Thyroid gland (tissue), 4 donors: ENCODE data around the gene TENT4B. TPM values are rescaled to one million over a fixed set of nuclear protein-coding genes. Genes with fewer than 3 reads are reported as not detected.

Experiments
- DNase-seq, 2 donors: peaks; one replicate each; pipeline ENCODE4 v3.0.0-alpha.2; 2019
- H3K27ac ChIP-seq, 3 donors: fragments of 200-600 bp; sonication (generic); 1 replicate in 2 of 3; 2 replicates in 1 of 3; pipeline ENCODE4 v1.5.1; 2016 to 2019; ENCODE audit warnings: mild to moderate bottlenecking in 1 of 3, moderate library complexity in 1 of 3
- H3K27me3 ChIP-seq: fragments of 200-600 bp; sonication (generic); one replicate; pipeline ENCODE4 v1.5.1; 2019
- H3K36me3 ChIP-seq, 2 donors: fragments of 200-600 bp; sonication (generic); one replicate each; pipeline ENCODE4 v1.5.1; 2016 to 2019
- H3K4me1 ChIP-seq, 2 donors: fragments of 200-600 bp; sonication (generic); one replicate each; pipeline ENCODE4 v1.5.1; 2017 to 2019
- H3K4me3 ChIP-seq, 3 donors: fragments of 200-600 bp; sonication (generic); replicated peaks in 1 of 3; 1 replicate in 2 of 3; 2 replicates in 1 of 3; pipeline ENCODE4 v1.5.1; 2016; ENCODE audit warnings: mild to moderate bottlenecking in 1 of 3
- H3K9me3 ChIP-seq: fragments of 200-600 bp; sonication (generic); one replicate; pipeline ENCODE4 v1.5.1; 2017
- CTCF ChIP-seq, 6 experiments: fragments of 200-600 bp in 3 of 6; fragments of 450-650 bp in 3 of 6; sonication (generic) in 3 of 6; IDR thresholded peaks; one replicate each; pipeline ENCODE4 v1.5.1; 2016 to 2019; ENCODE audit warnings: antibody characterized with exemption in 6 of 6, mild to moderate bottlenecking in 2 of 6, inconsistent platforms in 1 of 6, moderate library complexity in 1 of 6
- POLR2A ChIP-seq, 2 donors: fragments of 450-650 bp; IDR thresholded peaks; one replicate each; pipeline ENCODE4 v1.6.1; 2017; ENCODE audit warnings: antibody characterized with exemption in 2 of 2, mild to moderate bottlenecking in 2 of 2, moderate library complexity in 1 of 2
- WGBS, 2 donors: methylation state at CpG; one replicate each; pipeline ENCODE4 v1.1.5; 2017; 5-methylcytosine and 5-hydroxymethylcytosine counted together
- intact Hi-C: fragments of 100-400 bp; cut with DNase I; formaldehyde crosslinking; loops from one replicate; pipeline ENCODE4 v1.15.1; 2023
- total RNA-seq, 4 donors: library from RNA; depleted of rRNA; stranded (reverse); fragments of >200 nt; gene quantifications; one replicate each; pipeline ENCODE4 v1.2.3, GENCODE V29; 2016

Gene TENT4B
- total RNA-seq, 4 donors from 2014 or later, result 10.0 to 14.7 (median 11.4) TPM

DNA sequence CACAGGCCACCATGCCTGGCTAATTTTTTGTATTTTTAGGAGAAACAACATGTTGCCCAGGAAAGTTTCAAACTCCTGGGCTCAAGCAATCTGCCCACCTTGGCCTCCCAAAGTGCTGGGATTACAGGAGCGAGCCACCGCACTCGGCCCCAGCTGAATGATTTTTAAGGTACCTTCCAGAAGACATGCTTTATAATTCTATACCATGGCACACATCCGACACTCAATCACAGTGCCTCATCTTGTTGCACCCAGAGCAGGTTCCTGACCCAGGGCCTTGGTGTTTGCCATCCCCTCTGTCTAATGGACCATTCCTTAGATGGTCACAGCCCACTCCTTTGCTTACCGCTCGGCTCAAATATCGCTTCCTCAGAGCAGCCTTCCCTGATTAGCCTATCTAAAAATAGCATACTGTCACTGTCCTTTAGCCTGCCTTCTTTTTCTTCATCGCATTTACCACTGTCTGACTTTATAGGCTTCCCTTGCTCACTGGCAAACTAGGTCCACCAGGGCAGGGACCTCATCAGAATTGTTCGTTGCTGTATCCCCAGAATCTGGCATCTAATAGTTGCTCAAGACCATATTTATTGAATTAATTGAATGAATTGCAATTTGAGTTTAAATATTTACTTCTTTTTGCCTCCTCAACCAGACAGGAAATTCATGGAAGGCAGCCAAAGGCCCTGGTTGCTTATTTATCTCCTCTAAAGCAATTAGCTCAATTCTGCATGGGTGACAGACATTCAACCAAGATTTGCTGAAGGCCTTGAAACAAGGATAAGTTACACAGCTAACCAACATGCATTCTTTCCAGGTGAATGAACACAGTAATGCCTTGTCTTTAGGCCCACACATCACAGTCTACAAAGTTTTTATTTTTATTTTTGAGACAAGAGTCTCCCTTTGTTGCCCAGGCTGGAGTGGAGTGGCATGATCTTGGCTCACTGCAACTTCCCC lies 6.3 kb upstream of the TENT4B start:
- Histone ChIP-seq H3K4me3 (no peak overlapping the region), H3K27ac (peak overlapping the region in 2 of 3 donors; percentile 4 to 60), H3K9me3 (no peaks in the 10 kb centered on the region), H3K36me3 (no peaks in the 10 kb centered on the region), H3K4me1 (peaks cover 0 to 12% of the 10 kb centered on the region in 2 donors), H3K27me3 (no peaks in the 10 kb centered on the region)
- WGBS, 2 donors, result 79 to 81% methylated on average over 9 of the region's 9 CpGs
- DNase-seq, result peak; percentile 37 to 43
- TF ChIP-seq POLR2A (IDR thresholded peaks at IDR 0.05), result no peak
- TF ChIP-seq CTCF (IDR thresholded peaks at IDR 0.05), result no peak
- intact Hi-C loops, result no loop called here

DNA sequence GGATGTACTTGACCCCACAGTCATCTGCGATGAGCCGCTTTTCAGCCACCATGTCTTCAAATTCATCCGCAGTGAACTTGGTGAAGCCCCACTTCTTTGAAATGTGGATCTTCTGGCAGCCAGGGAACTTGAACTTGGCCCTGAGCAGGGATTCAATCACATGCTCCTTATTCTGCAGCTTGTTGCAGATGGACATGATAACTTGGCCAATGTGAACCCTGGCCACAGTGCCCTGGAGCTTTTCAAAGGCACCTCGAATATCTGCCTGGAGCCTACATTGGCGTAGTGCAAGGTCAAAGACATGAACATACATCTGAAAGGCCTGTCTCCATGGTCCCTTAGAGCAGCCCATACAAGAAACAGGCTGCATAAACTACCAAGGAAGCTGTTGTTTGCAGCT lies 1.8 kb upstream of the TENT4B start:
- Histone ChIP-seq H3K27ac (no peak overlapping the region), H3K36me3 (no peaks in the 10 kb centered on the region), H3K27me3 (no peaks in the 10 kb centered on the region), H3K4me1 (peaks cover 17 to 23% of the 10 kb centered on the region in 2 donors), H3K4me3 (no peak overlapping the region), H3K9me3 (no peaks in the 10 kb centered on the region)
- no peak for TF ChIP-seq CTCF (IDR thresholded peaks at IDR 0.05)
- TF ChIP-seq POLR2A (IDR thresholded peaks at IDR 0.05), result no peak
- intact Hi-C loops, result loop anchor here (10.0 kb wide), 3 partner anchors 63 to 127 kb away; partner anchors contain the start of genes CNEP1R1 and HEATR3
- 94 to 97% methylated on average over 5 of the region's 5 CpGs for WGBS, 2 donors
- no peak for DNase-seq

- TF ChIP-seq POLR2A (IDR thresholded peaks at IDR 0.05) (no peak), CTCF (IDR thresholded peaks at IDR 0.05) (no peak)
- H3K4me1 ChIP-seq, result peaks cover 17 to 21% of the 10 kb centered on the region in 2 donors
- 94 to 97% methylated on average over 11 of the region's 11 CpGs for WGBS, 2 donors
- no peaks in the 10 kb centered on the region for H3K9me3 ChIP-seq
- H3K4me3 ChIP-seq, result no peak overlapping the region
- DNase-seq, result no peak
- H3K27ac ChIP-seq, result no peak overlapping the region
- H3K36me3 ChIP-seq, result no peaks in the 10 kb centered on the region
- intact Hi-C loops, result loop anchor here (10.0 kb wide), 3 partner anchors 63 to 127 kb away; partner anchors contain the start of genes CNEP1R1 and HEATR3
- no peaks in the 10 kb centered on the region for H3K27me3 ChIP-seq
These were observed 1.4 kb upstream of the TENT4B start for GRCh38 chr16:50151756-50152155.

- intact Hi-C loops, result loop anchor here (10.0 kb wide), 3 partner anchors 62 to 128 kb away; partner anchors contain the start of genes CNEP1R1 and HEATR3
- no peaks in the 10 kb centered on the region for H3K36me3 ChIP-seq
- TF ChIP-seq POLR2A (IDR thresholded peaks at IDR 0.05) (no peak), CTCF (IDR thresholded peaks at IDR 0.05) (no peak)
- peak overlapping the region; percentile 85 to 97 (median 90) for H3K27ac ChIP-seq
- DNase-seq, result peak; percentile 45 to 47
- WGBS, 2 donors, result 0% methylated on average over 24 of the region's 24 CpGs
- H3K4me3 ChIP-seq, result peak overlapping the region; percentile 33 to 90 (median 77)
- H3K4me1 ChIP-seq, result peaks cover 17 to 19% of the 10 kb centered on the region in 2 donors
- H3K27me3 ChIP-seq, result no peaks in the 10 kb centered on the region
- H3K9me3 ChIP-seq, result no peaks in the 10 kb centered on the region
These were observed 727 bp upstream of the TENT4B start for GRCh38 chr16:50152351-50152806.
